ENCODE measurements around the gene SPATA13.
"Not testable (repeated sequence)": the region's sequence is repeated elsewhere in the genome, so short reads cannot be mapped to it uniquely, and the experiment has no call there.

Gene SPATA13

GRCh38 chr13:24323036-24323738, 162.7 kb downstream of the SPATA13 start:
- no peak for DNase-seq

GRCh38 chr13:24323739-24324075, 163.2 kb downstream of the SPATA13 start:
- no peak for DNase-seq

GRCh38 chr13:24327598-24327997, 167.1 kb downstream of the SPATA13 start:
- DNase-seq: not testable (repeated sequence)

GRCh38 chr13:24328145-24328544, 167.6 kb downstream of the SPATA13 start:
- no peak for DNase-seq

- no peak for DNase-seq
Measured at GRCh38 chr13:24338721-24339120, 178.2 kb downstream of the SPATA13 start.

- DNase-seq: no peak
Measured at GRCh38 chr13:24339937-24340607, 179.6 kb downstream of the SPATA13 start.

GRCh38 chr13:24340608-24340955, 180.1 kb downstream of the SPATA13 start:
- no peak for DNase-seq

- peak; percentile 69 for DNase-seq
Measured at GRCh38 chr13:24341439-24341838, 180.9 kb downstream of the SPATA13 start.

- no peak for DNase-seq
Measured at GRCh38 chr13:24348385-24348784, 187.9 kb downstream of the SPATA13 start.

- DNase-seq: no peak
Measured at GRCh38 chr13:24348797-24349515, 188.4 kb downstream of the SPATA13 start.

- DNase-seq: not testable (repeated sequence)
Measured at GRCh38 chr13:24349778-24350664, 189.5 kb downstream of the SPATA13 start.

- no peak for DNase-seq
Measured at GRCh38 chr13:24351423-24351822, 190.9 kb downstream of the SPATA13 start.

- DNase-seq: no peak
Measured at GRCh38 chr13:24353736-24354135, 193.2 kb downstream of the SPATA13 start.

- DNase-seq: peak; percentile 30
Measured at GRCh38 chr13:24355103-24355502, 194.6 kb downstream of the SPATA13 start.

GRCh38 chr13:24356270-24356669, 195.8 kb downstream of the SPATA13 start:
- no peak for DNase-seq
